ENCODE measurements around the gene NUAK2.
A peak's percentile ranks its signal among the peaks of the same experiment; 100 is the strongest.
"Not testable (repeated sequence)": the region's sequence is repeated elsewhere in the genome, so short reads cannot be mapped to it uniquely, and the experiment has no call there.

Gene NUAK2

DNA sequence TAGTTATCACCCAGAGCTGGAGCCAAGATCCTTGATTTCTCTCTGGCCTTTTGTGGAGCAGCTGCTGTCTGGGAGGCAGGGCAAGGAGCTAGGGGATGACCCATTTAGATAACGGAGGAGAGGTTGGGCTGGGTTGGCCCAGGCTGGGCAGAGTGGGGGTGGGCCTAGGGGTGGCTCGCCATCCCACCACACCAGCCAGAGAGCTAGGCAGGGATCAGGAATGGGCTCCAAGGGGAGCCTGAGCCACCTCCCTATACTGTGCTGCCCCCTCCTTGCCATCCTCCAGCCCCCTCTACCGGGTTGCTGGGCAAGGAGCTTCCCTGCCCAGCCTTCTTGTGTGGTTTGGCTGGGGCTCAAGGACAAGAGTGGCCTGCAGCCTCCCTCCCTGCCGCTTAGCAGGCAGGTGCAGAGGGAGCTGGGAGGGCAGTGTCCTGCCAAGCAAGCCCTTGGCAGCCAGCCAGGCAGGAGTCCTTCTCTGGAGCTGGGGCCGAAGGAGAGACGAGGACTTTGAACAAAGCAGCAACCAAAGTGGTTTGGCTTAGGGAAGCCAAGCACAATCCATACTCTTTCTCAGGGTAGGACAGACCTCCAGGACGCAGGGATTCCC, 4.1 kb downstream of the NUAK2 start:
- DNase-seq = peak; percentile 93

DNA sequence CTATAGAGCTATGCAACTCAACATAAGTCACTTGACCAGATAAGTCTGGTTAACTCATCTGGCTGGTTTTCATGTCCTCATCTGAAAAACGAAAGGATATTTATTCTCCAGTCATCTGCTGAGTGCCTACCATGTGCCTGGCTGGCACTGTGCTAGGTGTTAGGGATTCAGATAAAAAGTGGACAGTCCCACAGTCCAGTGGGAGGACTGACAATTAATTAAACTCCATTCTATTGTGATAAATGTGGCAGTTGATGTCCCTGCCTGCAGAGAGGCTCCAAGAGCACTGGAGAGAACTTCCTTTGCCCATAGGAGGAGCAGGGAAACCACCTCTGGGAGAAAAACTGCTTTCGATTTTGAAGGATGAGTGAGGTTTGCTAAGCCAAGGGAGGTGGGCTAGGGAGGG, 5.4 kb downstream of the NUAK2 start:
- no peak for DNase-seq

DNA sequence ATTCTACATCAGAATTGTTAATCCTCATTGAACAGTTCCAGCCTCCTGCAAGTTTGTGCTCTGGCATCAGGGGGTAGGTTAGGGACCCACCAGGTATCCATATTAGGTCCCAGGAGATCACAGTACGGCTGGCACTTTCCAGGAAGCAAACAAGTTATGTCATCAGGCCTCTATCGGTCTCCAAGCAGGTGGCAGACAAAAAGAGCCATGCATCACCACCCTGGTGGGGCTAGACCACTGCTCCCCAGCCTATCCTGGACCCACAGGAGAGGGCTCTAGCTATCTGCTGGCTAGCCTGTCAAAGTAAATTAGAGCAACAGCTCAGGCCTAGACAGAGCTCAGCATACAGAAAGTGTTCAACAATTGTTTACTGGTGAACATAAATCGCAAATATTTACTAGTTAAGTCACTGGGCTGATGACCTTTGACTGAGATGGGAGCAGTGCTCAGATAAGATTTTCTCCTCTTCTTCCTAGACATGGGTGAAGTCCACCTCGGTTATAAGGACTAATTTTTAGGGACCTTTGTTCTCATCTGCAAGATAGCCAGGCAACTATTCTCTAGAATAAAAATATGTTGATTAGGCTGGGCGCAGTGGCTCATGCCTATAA, 6.4 kb downstream of the NUAK2 start:
- peak; percentile 22 for DNase-seq

DNA sequence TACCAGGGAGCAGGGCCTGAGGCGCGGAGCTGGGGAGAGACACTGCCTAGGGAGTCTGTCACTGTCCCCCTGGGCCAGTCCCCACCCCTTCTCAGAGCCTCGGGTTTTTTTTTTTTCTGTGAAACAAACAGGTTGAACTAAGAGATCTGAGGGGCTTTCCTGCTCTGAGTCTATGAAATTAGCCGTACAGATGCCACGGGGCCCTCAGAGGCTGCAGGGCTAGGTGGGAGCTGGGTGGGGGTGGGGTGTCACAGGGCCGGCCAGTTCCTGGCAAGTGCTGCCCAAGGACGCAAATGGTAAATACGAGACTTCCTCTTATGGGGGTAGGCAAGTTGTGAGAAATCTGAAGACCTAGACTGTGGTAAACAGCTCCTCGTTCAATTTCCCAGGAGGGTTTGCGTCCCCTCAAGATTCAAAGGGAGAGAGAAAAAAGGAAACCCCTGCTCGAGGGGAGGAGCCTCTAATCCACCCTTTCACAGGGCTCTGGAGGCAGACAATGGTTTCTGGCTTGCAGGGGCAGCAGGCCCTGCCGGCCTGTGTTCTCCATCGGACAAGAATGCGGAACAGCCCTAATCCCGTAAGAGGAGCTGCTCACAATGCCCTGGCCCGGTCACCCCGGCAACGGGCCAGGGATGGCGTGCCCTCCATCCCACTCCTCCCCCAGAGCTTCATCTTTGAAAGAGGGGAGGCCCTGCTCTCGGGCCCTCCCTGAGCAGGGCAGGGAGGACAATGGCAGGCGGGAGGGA, 7.8 kb downstream of the NUAK2 start:
- DNase-seq = no peak

DNA sequence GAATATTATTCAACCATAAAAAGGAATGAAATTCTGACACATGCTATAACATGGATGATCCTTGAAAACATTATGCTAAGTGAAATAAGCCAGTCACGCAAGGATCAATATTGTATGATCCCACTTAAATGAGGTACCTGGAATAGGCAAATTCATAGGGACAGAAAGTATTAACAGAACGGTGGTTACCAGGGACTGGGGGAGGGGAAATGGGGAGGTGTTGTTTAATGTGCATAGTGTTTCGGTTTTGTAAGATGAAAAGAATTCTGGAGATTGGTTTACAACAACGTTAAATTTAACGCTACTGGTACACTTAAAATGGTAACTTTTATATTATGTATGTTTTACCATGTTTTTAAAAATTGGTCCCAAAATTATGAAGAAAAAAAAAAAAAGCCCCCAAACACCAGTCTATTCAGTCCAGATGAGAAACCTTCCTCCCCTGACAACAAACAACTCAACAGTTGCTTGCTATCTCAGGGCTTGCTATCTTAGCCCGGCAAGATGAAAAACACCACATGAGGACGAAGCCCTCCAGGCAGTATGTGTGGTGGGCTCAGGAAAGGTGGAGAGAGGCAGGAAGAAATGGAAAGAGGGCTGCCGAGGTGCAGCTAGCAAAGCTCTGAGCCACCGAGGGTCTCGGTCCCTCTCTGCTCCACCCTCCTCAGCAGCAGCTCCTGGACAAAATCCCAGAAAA, 8.5 kb downstream of the NUAK2 start:
- no peak for DNase-seq

DNA sequence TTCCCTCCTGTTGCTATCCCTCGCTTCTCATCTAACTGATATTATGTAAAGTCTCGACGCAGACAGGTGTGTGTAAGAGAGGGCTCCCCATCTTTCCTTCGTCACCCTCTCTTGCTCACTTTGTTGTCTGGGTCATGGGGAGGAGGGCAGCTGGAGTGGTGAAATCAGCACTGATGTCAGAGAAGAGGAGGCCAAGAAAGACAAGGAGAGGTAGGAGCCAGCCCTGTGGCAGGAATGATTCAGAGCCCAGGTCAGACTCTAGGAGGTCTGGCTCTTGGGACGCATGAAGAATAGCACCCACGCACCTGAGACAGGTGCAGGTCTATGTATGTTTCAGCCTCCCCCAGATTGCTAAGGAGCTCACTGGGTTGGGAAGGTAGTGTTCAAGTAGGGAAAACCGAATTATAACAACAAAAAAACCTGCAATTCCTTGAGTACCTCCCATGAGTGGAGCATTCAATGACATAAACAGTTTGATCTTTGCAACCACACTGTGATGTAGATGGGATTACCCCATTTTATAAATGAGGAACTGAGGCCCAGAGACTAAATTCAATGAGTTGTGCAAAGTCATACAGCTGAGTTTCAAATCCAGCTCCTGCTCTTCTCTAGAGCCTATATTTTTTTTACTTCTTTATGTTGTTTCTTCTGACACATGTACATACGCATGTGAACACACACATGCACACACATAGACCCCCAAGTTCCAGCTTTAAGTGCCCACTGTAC, 10.4 kb downstream of the NUAK2 start:
- DNase-seq = no peak

DNA sequence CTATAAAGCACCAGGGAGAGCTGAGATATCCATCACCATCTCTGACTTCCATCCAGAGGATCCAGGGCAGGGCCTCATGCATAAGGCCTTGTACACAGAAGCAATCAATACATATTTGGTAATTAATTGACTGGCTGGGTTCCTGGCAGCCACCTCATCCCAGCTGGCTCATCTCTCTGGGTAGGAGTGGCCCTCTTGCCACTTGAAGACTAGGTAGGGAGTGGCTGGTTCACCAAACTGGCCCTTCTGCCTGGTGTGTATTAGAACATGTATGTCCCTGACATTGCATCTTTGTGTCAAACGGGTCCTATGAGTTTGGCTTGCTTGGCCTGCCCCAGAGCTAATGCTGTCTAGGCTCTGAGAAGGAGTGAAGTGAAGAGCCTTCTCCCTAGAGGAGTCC, 11.8 kb downstream of the NUAK2 start:
- no peak for DNase-seq

DNA sequence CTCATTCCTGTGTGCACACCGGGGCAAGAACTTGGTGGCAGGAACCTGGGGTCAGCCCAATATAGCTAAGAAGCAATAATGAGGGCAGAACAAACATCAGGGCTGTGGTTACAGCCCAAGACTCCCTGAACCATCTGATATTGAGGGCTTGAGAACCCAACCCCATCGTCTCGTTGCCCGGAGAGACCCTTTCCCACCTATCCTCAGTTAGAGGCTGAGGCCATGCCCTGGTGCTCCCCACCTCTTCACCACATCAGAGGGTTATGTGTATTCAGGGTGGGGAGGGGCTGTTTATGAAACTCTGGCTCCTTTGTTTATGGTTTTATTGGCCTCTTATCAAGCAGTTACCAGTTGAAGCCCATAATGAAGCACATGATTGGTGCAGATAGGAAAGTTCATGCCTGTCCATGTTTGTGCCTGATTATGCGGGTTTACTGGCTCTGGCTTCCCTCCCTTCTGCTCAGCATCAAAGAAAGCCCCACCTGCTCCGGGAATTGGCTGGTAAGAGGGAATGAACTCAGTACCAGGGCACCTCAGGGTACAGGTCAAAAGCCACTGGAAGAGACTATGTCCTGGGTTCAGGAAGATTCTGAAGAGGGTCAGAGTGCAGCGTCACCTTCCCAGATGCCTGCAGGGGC, 14.5 kb downstream of the NUAK2 start:
- no peak for DNase-seq

DNA sequence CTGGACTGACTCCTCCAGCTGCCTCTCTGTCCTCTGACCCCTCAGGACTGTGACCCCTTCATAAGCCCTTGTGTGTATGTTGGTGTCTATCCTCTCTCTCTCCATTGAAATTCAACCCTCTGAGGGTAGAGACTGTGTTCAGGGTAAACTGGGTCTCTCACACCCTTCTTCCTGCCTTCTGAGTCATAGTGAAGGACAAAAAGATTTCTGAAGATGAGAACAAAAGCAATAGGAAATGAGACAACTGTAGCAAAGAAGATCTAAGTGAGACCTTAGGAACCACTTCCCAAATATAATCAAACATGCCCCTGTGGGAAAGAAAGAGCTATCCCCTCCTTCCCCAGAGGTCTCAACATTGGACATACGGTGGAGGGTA, 16.9 kb downstream of the NUAK2 start:
- DNase-seq = no peak

DNA sequence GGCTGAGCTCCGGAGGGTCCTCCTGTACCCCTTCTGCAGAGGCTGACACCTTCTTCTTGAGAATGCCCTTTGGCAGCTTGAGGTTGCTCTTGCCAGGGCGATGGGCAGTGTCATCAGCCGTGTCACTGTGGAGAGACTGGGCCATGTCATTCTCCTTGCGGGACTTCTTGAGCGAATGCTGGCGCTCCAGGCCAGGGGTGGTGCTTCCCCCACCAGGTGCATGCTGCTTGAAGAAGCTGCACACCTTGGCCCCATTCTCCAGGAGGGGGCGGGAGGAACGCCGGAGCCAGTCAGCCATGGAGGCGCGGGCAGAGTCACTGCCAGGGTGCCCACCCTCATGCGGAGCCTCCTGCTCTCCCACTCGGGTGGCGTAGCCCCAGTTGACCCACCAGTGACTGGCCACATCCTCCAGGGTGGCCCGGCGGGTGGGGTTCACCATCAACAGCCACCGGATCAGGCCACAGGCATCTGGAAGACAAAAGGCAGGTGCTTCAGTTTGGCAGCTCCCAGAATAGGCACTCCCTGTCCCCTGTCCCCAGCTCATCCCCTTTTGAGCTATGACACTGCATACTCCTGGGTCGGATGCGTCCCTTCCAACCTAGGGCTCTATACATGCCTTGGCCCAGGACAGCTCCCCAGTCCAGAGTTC, 17.4 kb downstream of the NUAK2 start:
- no peak for DNase-seq

DNA sequence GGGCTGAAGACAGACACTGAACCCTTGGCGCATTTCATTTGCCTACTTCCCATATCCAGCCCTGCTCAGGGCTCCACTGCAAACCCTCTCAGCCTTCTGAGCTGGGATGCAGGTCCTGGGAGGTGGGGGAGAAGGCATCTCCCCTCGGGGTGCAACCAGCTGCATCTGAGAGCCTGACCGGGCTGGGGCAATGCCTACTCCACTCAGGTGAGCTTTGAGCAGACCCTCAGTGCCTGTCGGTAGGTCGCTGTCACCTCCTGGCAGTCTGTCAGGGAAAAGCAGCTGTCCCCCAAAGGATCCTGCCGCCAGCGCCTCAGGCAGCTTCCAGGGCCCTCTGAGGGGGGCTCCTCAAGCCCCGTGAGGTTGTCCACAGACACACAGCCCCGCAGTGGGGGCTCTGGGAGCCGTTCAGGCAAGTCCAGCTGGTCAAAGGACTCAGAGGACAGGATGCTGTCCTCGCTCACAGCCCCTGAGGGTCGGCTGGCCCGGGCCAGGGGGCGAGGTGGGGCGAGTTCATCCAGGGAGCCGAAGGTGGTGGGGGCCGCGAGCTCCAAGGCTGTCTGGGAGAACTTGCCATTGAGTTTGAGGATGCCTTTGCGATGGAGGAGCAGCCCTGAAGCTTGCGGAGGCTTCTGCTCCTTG, 18.2 kb downstream of the NUAK2 start:
- no peak for DNase-seq

DNA sequence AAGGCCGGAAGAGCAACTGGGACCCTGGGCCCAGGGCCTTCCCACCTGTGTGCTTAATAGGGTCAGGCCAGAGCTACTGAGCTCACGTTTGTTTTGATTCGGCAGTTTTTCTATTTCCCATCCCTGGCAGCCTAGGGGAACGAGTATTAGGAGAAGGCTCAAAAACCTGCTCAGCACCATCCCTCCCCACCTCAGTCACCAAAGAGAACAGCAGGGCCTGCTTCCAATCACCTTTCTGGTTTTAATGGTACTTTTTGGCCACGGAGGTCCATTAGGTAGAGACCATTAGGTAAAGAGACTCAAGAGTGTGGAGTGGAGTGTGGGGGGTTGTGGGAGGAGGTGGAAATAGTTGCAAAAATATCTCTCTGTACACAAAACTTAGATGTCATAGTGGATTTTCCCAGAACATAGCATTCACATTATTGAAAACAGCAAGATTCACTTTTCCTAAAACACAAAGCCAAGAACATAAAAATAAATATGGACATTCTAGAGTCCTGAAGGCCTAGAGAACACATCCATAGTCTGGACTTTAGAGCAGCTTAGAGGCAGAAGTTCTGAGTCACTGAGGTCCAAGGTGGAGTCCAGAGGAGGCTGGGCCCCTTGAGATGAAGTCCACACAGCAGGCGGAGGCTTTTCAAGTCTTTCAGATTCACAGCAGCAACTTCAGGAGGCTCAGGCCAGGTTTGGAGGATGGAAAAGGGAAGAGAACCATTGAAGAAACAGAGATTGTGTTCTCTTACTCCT, 19.5 kb downstream of the NUAK2 start:
- no peak for DNase-seq

DNA sequence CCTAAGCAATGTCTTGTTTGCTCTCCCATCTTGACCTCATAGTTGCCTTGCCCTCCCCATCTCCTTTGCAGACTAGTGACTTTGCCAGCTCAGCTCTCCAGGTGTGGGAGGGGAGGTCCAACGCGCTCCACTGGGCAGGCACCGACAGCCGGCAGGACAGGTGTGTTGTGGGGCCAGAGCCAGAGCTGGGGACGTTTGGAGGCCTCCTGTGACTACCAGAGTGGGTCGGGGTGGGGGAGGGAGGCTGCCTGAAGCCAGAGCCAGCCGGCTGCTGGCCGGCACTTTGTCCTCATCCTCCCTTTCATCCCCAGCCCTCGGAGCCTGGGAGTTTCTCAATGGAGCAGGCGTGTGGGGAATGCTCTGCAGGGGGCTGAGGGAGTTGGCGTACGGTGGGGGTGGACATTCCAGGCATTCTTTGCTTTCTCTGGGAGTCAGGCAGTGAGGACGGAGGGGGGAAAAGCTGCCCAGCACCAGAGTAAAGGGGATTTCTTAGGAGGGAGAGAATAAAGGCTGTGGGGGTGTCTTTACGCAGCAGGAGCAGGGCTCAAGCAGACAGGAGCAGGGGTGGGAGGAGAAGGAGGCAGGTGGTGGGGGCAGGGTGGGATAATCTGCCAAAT, 20.2 kb downstream of the NUAK2 start:
- DNase-seq = no peak

DNA sequence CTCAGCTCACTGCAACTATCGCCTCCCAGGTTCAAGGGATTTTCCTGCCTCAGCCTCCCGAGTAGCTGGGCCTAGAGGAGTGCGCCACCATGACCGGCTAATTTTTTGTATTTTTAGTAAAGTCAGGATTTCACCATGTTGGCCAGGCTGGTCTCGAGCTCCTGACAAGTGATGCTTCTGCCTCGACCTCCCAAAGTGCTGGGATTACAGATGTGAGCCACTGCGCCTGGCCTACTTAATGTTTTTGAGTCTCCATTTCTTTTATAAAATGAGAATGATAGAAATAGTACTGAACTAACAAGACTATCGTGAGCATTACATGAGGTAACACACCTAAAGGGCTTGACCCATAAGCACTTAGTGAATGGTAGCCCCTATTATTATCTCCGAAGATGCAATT, 21.4 kb downstream of the NUAK2 start:
- no peak for DNase-seq

DNA sequence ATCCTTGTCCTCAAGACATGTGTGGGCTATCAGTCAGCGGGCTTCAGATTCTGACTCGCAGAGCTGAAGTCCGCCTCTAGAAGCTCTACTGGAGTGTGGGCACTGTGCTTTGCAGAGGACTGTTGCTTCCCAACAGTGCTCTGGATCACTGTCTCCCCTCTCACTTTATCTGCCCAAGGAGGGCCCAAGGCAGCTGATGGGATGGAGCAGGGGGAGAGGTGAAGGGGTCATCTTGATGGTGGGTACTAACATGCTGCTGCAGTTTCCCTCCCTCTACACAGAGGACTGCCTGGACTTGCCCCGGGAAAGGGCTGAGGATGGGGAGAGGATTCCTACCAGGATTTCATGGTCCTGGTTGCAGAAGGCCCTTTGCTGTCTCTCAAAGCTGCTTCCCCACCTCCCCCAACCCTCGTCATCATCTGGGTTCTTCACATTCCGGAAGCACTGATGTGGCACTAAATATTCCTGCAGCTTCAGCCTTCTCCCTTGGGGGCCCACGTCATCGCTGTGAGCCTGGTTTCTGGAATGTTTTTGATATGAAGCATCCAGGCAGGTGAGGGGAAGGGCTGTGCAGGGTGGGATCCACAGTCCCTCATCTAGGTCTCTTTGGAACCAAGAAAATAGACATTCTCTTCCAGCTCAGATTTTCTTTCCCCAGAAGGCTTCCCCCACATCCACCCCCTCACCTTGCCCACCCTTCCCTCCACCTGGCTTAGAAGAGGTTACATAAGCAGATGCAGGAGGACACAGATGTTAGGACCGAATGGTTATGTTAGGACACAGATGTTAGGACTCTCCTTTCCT, 23.2 kb downstream of the NUAK2 start:
- DNase-seq = no peak

DNA sequence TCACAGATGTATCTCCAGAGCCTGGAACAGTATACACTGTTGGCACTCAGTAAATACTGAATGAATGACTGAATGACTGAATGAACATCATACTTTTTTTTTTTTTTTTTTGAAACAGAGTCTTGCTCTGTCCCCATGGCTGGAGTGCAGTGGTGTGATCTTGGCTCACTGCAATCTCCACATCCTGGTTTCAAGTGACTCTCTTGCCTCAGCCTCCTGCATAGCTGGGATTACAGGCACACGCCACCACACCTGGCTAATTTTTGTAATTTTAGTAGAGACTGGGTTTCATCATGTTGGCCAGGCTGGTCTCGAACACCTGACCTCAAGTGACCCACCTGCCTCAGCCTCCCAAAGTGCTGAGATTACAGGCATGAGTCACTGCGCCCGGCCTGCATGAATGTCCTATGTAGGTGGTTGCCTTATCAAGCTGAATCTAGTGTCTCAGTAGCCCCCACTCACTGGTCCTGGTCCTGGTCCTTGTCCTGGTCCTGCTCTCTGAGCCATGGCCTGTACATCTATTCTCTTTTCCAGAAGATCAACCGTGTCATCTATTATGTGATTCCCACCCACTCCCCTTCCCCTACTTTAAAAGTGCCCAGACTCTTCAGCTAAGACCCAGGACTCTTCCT, 23.9 kb downstream of the NUAK2 start:
- not testable (repeated sequence) for DNase-seq

DNA sequence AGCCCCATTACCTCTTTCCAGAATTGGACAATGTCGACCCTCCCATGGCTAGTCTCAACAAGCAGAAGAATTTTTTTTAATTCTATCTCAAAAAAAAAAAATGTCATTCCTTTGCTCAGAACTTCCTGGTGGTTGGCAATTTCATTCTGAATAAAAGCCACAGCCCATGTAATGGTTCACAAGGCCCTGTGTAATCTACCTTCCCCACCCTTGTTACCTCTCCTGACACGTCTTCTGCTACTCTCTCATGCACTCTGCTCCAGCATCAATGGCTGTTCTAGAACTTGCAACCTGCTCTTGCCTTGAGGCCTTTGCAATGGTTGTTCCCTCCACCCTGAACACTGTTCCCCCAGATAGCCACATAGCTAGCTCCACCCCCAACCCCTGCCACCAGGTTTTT, 25.4 kb downstream of the NUAK2 start:
- no peak for DNase-seq

DNA sequence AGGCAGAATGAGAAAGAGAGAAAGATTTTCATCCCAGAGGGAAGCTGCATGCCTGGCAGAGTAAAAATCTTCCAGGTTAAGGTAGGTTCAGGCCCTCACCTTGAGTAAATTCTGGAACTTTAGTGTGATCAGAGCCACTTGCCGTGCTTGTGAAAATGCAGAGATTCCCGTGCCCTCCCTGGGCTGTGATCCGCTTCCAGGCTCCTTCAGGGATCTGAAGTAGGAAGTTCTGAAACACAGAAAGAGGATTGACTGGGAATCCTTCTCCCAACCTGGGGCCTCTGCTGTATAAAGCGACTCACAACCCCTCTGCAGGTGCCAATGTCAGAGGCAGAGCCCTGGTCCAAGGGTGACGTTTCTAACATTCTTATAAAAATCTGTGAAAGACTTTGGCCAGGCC, 26.6 kb downstream of the NUAK2 start:
- no peak for DNase-seq

All from NCI-H774 (cell line).